Measurements from ENCODE around the gene TUT1.
"Not testable (repeated sequence)": the region's sequence is repeated elsewhere in the genome, so short reads cannot be mapped to it uniquely, and the experiment has no call there.

The TUT1 gene

DNA sequence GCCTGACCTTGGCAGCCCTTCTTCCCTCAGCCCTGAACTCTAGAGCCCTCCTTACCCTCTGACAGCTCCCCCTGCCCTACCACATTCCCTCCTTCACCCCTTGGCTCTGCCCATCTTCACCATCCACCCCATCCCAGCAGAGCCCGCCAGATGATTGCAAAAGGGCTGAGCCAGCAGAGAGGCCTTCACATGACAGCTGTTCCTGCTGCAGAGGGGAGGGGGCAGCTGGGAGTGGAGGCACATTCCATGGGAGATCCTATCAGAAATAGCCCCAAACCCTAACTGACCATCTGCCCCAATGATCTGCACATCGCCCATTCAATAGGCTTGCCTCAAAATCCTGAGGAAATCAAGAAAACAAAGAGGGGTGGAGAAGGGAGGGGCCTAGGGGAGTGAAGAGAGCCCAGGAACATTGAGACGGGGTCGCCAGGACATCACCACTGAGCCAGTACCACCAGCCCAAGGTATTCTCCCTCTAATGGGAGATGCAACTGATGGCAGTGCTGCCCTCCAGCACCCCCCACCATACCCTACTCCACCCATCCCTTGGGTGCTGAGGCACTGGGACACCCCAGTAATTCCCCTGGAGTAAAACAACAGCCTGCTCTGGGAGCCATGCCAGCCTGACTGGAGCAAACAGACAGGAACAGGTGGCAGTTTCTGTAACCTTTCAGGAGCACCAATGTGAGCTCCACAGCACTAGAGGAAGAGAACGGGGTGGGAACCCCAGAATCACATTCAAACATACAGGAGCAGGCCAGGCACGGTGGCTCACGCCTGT, 36.7 kb downstream of the TUT1 start:
- no peak for DNase-seq

DNA sequence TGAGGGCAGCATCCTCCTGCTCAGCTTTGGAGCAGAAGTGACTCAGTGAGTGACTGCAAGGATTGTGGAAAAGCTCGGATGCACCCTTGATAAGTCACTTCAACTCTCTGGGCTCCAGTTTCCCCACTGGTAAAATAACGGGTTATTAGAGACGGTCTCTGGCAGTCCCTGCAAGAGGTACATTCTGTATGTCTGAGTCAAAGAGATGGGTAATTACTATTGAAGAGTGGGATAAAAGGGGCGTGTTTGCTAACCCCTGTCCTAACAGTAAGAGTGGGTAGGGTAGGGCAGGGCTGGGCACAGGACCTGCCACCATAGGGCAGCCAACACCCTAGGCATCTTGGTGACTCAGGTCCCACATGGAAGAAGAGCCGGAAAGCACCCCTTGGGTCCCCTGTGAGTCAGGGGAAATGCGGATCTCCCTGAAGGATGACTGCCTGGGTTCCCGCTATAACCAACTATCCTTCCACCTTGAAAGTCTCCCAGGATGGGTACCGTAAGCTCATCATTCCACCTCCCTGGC, 37.4 kb downstream of the TUT1 start:
- no peak for DNase-seq

DNA sequence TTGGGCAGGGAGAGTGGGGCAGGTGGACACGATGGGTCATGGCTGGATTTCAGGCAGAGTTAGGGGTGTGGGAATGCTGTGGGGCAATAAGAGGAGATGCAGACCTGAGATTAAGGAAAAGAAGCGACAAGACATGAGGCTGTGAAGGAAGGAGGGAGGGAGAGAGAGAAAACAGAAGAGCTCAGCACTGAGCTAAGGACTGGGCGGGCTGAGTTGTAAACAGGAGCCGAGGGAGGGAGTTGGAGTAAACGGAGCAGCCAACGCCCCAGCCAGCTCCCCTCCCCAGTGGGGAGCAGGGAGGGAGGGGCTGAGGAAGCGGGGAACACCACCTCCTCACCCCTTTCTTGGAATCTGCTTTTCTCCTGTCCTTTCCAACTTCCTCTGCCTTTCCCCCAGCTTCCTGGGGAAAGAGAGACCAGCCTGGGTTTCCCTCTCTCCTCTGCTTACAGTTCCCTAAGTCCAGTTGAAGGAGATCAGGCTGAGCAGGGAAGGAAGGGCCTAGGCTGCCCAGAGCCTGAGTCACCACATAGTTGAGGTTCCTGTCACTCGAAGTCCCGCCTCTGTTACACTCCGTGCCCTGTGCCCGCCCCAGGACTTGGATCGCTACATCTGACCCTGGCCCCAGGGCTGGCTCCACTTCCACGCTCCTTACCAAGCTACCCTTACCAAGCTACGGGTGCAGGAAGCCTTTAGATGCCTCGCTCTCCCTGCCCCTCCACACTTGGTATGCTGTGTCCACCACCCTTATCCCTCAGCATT, 38.1 kb downstream of the TUT1 start:
- peak; percentile 94 for DNase-seq

DNA sequence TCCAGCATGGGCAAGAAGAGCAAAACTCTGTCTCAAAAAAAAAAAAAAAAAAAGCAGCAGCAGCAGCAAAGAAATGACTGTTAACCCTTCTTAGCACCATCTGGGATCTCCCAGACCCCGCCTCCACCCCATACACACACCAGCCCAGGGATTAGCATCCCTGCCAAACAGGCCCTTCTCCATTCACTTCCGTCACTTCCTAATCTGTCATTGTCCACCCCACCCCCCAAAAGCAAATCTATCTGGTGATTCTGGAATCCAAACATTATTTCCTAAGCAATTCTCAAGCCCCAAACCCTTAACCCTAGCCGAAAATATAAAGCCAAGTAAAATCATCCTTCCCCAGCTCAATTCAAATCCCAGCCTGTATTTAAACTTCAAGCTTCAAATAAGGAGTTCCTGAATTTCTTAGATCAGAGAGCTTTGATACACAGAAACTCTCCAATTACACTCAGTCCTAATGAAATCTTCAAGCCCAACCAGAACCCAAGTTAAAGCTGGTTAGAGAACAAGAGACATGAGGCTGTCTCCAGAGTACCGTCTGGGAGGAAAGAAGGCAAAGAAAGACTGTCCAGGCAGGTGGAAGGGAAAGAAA, 38.7 kb downstream of the TUT1 start:
- DNase-seq: no peak

DNA sequence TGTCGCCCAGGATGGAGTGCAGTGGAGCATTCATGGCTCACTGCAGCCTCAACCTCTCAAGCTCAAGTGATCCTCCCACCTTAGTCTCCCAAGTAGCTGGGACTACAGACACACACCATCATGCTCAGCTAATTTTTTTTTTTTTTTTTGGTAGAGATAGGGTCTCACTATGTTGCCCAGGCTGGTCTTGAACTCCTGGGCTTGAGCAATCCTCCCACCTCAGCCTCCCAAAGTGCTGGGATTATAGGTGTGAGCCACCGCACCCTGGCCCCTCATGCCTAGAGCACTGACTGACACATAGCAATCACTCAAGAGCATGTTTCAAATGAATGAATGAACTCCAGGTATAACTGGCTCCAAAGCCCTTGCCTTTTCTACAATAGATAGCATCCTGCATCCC, 40.8 kb downstream of the TUT1 start:
- DNase-seq: not testable (repeated sequence)

DNA sequence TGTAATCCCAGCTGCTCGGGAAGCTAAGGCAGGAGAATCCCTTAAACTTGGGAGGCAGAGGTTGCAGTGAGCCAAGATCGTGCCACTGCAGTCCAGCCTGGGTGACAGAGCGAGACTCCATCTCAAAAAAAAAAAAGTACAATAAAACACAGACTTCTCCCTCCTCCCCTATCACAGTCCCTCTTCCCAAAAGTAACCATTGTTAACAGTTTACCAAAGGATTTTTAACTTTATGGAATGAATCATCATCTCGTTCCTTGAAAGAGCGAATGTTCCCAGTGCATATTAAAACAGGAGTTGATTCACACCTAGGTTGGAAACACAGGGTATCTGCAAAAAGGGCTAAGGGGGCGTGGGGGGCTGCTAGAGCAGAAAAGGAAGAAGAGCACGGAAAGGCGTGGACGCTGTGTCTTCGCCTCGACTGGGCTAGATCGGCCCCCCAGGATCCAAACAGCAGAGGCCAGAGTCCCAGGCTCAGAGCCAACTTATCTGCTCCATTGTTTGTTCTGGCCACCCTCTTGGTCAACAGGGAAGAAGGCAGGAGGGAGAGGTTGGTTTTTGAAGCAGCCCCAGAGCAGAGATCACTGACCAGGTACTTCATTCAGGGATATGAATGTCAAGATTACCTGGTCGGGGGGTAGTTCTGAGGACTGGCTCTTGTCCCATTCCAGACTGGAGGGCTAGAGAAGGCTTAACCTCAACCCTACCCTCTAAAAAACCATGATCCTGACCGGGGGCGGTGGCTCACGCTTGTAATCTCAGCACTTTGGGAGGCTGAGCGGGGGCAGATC, 42.6 kb downstream of the TUT1 start:
- no peak for DNase-seq

DNA sequence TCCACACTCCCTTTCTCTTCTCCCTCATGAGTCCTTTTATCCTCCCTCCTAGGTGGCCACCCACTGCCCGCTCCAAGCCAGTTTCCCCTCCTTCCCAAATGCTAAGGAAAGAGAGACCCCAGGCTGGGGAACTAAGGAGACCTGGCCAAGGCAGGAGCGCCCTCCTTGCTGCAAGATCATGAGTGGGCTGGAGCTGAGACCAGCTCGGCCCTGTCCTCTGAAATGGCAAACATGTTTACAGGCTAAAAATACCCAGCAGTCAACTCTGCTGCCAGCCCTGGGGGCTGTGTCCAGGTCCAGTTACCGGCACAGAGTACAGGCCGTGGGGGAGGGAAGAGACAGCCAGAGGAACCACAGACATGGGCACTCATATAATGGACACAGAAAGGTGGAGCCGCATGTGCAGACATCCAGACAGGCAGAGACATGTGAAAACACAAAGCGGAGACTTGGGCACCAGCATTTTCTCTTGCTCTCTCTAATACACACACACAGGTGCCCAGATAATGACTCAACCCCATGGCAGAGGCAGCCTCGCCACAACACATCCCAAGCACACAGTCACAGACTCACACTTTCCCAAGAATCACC, 43.5 kb downstream of the TUT1 start:
- DNase-seq: no peak

DNA sequence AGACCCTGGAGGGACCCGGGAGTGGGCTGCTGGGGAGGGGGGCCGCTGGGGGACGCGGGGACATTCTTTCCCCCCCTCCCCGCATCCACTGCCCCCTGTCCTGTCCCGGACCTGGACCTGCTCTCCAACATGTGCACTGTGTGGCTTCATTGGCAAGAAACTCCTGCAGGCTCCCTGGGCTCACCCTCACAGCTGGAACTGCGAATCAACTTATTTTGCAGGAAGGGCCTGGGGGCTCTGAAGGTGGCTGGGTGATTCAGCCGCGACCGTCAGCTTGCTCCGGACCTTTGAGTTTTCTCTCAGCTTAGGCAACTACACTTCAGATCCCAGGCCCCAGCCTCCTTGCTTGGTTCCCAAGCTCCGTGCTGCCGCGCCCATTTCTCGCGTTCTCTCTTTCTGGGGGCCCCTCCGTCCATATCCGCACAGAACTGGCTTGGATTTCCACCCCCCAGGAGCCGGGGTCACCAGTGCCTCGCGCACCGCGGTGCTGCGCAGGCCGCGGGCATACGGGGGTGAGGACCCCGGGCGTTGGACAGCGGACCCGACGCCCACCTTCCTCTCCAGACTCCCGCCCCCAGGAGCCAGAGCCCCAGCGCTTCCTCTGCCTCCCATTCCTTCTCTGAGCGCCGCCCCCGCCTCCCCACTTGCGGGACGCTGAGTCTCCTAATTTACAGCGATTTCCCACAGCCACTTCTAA, 44.2 kb downstream of the TUT1 start:
- peak; percentile 44 for DNase-seq

DNA sequence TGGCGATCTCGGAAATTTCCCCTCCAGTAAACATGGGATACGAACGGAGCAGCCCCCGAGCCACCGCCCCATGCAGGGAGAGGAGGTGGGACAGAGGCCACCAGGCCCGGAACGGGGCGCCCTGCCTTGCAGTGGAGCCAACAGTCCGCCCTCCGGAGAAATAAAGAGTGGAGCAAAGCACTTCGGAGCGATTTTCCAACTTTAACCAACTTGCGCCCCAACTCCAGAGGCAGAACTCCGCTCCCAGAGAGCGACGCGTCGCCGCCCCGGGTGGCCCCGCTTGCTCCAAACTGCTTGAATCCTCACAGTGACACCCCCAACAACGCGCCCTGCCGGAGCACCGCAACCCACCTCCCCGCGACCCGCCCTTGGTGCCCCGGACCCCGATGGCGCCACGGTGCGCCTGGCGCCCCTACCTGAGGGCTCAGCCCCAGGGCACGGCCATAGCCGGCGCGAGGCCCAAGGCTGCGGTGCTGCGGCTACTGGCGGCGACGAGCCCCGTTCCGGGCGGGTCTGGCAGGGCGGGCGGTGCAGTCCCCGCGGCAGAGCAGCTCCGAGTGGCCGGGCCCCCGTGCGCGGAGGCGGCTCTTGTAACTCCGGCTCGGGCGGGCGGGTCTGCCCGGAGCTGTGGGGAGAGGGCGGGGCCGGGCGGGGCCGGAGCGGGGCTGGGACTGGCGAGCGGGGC, 44.9 kb downstream of the TUT1 start, which contains the start of gene AHNAK:
TSS of gene AHNAK (minus strand) at position 563 of the 685 bp plus-strand sequence. CDS start 10,708 bp downstream, outside the sequence.
- DNase-seq: peak; percentile 86

DNA sequence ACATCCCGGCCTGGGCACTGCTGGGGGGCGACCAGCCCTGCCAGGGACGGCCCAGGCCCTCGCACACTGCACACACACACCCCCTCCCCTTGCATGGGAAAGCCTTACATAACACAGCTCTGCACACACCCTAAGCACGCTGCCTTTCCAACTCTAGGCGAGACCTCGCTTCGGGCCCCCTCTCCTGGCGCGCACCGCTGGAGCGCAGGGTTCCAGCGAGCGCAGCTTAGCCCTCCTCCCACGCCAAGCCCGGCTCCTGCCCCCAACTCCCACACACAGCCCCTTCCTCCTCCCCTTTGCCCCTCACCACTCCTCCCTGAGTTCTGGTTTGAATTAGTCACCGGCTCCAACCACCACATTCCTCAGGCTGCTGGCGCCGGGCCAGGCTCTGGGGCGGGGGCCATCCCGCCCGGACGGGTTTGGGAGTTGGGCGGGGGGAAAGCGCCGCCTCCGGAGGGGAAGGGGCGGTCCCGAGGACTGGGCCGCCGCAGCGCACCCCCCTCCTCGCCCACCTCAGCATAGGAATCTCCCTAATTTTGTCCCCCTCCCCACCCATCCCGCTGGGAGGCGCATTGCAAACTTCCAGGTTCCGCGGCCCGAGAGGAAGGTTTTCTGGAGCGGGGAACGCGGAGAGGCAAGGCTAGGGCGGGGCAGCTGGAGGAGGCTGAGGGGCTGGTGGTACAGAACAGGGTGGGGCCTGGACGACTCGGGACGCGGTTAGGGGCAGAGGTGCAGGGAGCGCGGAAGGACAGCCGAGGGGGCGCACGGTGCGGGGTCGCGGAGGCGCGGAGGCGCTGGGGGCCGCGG, 45.7 kb downstream of the TUT1 start:
- DNase-seq: peak; percentile 77

DNA sequence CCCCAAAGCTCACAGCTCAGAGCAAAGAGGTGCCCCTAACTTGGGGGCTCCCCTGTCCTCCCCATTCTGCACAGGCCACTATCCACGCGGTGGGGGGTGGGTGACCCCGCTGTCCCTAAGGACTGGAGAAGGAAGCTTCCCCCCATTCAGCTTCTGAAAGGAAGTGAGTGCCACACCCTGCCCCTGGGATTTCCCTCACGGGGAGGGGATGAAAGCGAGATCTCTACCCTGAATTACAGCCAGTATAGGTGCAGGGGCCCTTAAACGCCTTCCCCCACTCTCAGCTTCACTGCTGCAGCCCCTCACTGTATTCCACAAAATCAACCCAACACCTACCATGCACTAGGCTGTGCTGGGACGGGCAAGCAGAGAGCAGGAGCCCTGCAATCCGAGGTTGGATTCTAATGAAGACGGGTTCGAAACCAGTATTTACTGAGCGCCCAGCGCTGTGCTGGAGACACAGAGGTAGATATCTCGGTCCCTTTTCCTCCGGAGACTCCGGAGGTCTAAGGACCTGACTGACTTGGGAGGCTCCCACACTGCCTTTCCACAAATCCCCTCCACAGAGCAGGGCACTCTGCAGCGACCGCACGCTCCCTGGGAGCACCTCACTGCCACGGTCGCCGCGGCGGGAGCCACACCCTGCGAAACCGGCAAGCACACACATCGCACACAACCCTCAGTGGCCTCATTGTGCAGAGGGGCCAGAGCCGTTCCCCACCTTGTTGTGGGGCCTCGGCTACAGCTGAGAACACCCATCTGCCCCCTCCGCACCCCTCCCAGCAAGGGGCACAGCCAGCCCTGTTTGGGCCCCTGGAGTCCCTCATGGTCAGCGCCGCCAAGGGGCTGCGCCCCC, 46.5 kb downstream of the TUT1 start:
- DNase-seq: peak; percentile 50

DNA sequence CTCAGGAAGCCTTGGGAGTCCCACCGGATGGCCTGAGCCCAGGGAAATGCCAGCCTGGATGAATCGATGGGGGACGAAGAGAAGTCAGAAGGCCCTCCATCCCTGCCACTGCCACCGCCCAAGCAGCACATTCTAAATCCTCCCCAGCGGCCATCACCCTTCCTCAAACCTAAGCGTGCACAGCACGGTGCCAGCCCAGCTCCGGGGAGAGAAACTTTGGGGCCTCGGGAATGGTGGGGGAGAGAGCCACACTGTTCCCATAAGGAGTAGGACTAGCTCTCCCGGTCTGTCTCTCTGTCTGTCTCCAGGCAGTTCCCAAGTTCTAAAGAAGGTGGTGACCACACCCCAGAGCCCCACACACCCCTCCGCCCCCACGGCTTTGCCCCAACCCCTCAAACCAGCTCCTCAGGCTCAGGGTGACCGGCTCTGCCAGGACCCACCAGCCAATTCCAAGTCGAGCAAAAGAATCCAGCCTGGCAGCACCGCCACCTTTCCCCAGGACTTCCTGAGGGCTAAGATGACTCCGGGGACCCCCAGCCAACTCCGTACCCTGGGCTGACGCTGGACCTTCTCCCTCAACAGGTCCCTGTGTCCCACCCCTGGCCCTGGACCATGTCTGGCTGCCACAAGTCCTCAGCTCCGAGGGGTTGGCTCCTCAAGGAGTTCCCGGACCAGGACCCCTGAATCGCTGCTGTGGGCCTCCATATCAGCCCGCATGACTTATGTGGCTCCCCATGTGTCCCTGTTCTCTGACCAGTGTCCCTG, 47.5 kb downstream of the TUT1 start:
- DNase-seq: no peak

DNA sequence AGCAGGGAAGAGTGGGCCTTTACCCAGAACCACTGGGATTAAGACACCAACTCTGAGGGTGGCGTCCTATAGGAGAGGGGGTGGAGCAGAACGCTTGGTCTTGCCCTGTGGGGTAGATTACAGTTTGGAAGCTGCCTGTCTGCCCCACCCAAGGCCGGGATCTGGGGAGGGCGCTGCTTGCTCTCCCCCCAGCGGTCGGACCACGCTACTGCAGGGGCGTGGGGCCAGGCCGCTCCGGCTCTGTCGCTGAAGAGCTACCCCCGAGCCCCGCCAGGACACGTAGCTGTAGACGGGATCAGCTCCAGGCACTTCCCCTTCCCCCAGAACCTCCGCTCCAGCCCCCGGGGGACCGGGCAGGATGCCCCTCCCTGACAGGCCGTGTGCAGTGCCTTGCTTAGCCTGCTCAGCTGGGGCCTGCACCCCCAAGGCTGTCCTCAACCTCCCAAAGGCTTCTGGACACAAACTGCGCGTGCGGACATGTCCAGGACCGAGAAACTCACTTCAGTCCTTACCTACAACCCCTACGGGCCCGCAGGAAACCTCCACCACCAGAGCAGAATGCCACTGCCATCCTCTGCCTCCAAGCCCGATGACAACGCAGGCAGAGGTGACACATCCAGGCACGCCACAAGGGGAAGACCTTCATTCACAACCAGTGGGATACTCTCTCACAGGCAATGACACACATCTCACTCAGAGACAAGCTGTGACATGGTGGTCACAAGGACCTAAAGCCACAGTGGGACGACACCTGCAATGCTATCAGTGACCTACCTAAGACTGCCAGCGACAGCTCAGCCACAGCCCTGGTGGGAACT, 48.4 kb downstream of the TUT1 start:
- peak; percentile 92 for DNase-seq

DNA sequence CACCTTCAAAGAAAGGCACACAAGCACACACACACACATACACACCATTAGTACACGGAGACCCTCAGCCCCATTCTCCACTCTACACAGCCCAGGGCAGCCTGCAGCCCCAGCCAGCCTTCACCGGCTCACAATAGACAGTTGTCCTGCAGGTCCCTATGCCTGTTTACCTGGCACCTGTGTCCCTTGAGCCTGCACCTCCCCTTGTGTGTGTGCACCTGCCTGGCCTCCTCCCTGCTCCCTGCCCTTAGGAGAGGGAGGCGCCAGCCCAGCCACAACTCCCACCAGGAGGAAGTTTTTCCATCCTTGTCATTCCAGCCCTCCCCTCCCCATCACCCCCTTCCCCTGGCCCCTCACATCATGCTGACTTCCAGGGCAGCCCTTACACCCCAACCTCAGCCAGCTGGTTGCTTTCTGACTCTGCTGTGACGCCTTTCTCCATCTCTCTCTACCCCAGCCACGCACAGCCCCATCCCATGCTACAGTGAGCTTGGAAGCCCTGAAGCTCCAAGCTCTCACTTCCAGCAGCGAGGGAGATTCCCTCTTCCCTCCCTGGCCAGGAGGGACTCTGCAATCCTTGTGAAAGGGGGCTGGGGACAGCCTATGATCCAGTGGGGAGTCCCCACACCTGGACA, 49.1 kb downstream of the TUT1 start:
- no peak for DNase-seq

DNA sequence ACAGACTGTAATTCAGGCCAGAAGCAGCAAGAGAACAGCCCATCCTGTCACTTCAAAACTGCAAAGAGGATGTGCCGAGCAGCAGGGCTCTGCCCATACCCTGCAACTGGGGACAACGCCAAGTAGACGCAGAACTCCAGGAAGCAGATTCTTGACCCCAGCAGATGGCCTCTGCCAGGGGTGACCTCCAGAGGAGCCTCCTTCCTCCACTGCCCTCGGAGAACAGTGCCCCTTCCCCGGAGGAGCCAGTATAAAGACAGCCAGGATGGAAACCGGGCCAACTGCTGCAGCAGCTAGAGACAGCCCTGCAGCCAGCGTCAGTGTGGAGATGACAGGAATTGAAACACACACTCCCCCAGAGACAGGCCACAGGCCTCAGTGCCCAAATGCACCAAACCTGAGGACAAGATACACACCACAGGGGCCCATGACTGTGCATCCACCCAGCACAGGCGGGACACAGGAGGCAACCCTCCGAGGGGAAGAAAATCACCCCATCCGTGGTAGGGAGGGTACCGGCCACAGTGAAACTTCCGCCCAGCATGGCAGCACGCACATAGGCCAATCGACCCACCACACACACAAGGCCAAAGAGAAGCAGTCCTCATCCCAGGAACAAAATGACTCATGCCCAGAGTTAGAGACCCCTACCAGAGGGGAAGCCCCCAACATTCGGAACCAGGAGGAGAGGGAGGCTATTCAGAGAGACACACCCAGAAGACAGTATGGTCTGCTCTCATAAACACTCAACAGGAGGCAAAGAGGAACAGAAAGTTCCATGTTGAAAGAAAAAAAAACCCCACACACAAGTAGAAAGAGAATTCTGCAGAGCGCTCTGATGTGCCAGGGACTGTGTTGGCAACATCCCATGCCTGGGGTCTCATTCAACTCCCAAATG, 50.3 kb downstream of the TUT1 start:
- DNase-seq: no peak

All from hematopoietic multipotent progenitor cell treated with erythropoietin and hydrocortisone succinate and interleukin-3 and kit ligand, for 4 days (in vitro differentiated cells).